Right cardiac atrium (tissue), 5 donors: ENCODE results near the gene PTH1R. TPM values are rescaled to one million over a fixed set of nuclear protein-coding genes. Genes with fewer than 3 reads are reported as not detected.
"Not testable (repeated sequence)": the region's sequence is repeated elsewhere in the genome, so short reads cannot be mapped to it uniquely, and the experiment has no call there.

Experiments
- ATAC-seq, 2 donors: fragments of 200-7000 bp; cut with Tn5 transposase; one replicate each; pipeline versions ENCODE4 v1.8.0 to v1.9.1; 2020; ENCODE audit warnings: moderate library complexity in 2 of 2, mild to moderate bottlenecking in 1 of 2
- DNase-seq, 3 donors: peaks; one replicate each; pipeline ENCODE4 v3.0.0-alpha.2; 2020
- H3K27ac ChIP-seq: one replicate; pipeline ENCODE4 v1.5.1; 2013; ENCODE audit warnings: mild to moderate bottlenecking, low read length, control low read depth, moderate library complexity
- H3K27me3 ChIP-seq: one replicate; pipeline ENCODE4 v1.6.1; 2013; ENCODE audit not compliant: control insufficient read depth, insufficient read depth
- H3K4me1 ChIP-seq: one replicate; pipeline ENCODE4 v1.6.1; 2013; ENCODE audit warnings: low read length; ENCODE audit not compliant: control insufficient read depth, insufficient read depth
- H3K4me3 ChIP-seq: one replicate; pipeline ENCODE4 v1.5.1; 2013; ENCODE audit warnings: low read length, control low read depth
- H3K9me3 ChIP-seq: one replicate; pipeline ENCODE4 v1.6.1; 2013; ENCODE audit warnings: low read length; ENCODE audit not compliant: control insufficient read depth
- WGBS: extraction: QIAGEN DNeasy Blood & Tissue Kit; methylation state at CpG from one replicate; pipeline ENCODE4 v1.1.7; 2013; 5-methylcytosine and 5-hydroxymethylcytosine counted together
- intact Hi-C, 4 donors: fragments of 100-400 bp; cut with DNase I; formaldehyde crosslinking; loops; one replicate each; pipeline versions ENCODE4 v1.11.0 to v1.14.0; 2022 to 2023
- polyA plus RNA-seq: library from polyadenylated mRNA; stranded (reverse); fragments of 200-250 nt; gene quantifications from one replicate; pipeline ENCODE4 v1.2.3, GENCODE V29; 2013
- total RNA-seq, 4 donors: library from RNA; stranded (reverse); fragmentation: NEBNext Ultra II Directional; extraction: Animal tissue kit (Norgen Biotek cat#: 25700); gene quantifications; one replicate each; pipeline ENCODE4 v1.2.1, GENCODE V29; 2021
- donor health status: healthy with polysubstance abuse.
- donor health status: DM: no; HTN: yes; CAD: no.
- donor health status: DM: no; HTN: no; CAD: no.
- donor health status: DM: no; HTN: yes; CAD: no; lungs with severe emphysema.
- donor health status: DM: yes; HTN: yes; CAD: no.

The PTH1R gene
- total and polyA plus RNA-seq, 5 donors = 9.3 to 18.5 (median 12.9) TPM

DNA sequence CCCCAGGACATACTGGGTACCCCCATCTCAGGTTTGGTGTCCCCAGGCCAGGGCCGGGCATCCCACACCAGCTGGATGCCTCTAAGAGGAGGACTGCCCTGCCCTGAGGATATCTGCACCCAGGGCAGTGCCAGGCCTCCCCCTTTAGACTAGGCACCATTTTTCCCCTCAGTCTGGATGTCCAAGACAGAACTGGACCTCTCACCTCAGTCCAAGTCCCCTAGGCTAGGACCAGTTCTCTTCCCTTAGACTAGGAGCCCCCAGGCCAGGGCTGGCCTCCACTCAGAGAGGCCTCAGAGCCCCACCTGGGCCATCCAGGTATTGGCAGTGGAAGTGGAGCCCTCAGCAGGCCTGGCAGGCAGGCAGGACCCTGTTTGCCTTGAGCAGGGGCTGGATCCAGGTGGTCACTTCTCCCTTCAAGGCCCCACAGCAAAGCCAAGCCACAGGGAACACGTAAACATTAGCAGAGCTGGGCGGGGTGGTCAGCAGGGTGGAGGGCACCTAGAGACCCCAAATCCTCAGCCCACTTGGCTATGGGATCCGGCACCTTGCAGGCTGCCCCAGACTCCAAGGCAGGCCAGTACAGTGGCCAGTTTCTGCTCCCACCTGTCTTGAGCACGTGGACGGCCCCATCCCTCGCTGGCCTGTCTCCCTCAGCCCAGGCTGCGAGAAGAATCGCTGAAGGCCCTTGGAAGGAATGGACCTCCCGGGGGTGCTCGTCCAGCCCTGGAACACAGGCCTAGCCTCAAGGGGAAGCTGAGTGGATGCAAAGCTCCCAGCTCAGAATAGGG lies 28.3 kb downstream of the PTH1R start:
- intact Hi-C loops = loop anchor here in 1 of 4 donors (5.0 kb wide), 1 partner anchor 204 kb away; the partner anchor contains the start of gene TMIE
- ATAC-seq (no peak), DNase-seq (peak in 2 of 3 donors; percentile 46 to 53)
- Histone ChIP-seq H3K27ac (no peak overlapping the region), H3K4me3 (no peak overlapping the region), H3K4me1 (peaks cover 4% of the 10 kb centered on the region), H3K9me3 (no peaks in the 10 kb centered on the region), H3K27me3 (no peaks in the 10 kb centered on the region)
- WGBS = 78% methylated on average over 11 of the region's 11 CpGs

- Histone ChIP-seq H3K9me3 (no peaks in the 10 kb centered on the region), H3K4me3 (no peak overlapping the region), H3K27me3 (no peaks in the 10 kb centered on the region), H3K27ac (no peak overlapping the region), H3K4me1 (peaks cover 4% of the 10 kb centered on the region)
- ATAC-seq (no peak), DNase-seq (peak in 1 of 3 donors; percentile 44)
- 71% methylated on average over 4 of the region's 4 CpGs for WGBS
- intact Hi-C loops = loop anchor here in 1 of 4 donors (5.0 kb wide), 1 partner anchor 204 kb away; the partner anchor contains the start of gene TMIE
Observed at GRCh38 chr3:46906471-46907058, 29.0 kb downstream of the PTH1R start.

GRCh38 chr3:46907271-46907670 lies 29.8 kb downstream of the PTH1R start:
- WGBS = 83% methylated on average over 12 of the region's 12 CpGs
- DNase-seq = peak in 2 of 3 donors; percentile 43 to 46
- H3K27me3 ChIP-seq = no peaks in the 10 kb centered on the region
- no peak overlapping the region for H3K27ac ChIP-seq
- no peaks in the 10 kb centered on the region for H3K9me3 ChIP-seq
- intact Hi-C loops = loop anchor here in 1 of 4 donors (5.0 kb wide), 1 partner anchor 205 kb away; the partner anchor contains the start of gene TMIE
- peaks cover 4% of the 10 kb centered on the region for H3K4me1 ChIP-seq
- H3K4me3 ChIP-seq = no peak overlapping the region
- no peak for ATAC-seq

DNA sequence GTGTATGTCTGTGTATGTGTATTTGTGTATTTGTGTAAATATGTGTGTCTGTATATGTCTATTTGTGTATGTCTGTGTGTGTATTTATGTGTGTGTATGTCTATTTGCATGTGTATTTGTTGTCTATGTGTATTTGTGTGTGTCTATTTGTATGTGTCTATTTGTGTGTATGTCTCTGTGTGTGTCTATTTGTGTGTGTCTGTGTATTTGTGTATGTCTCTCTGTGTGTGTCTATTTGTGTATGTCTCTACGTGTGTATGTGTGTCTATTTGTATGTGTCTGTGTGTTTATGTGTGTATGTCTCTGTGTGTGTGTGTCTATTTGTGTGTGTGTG lies 30.4 kb downstream of the PTH1R start:
- H3K4me3 ChIP-seq = no peak overlapping the region
- no peak for ATAC-seq
- no peaks in the 10 kb centered on the region for H3K27me3 ChIP-seq
- H3K4me1 ChIP-seq = peaks cover 4% of the 10 kb centered on the region
- H3K27ac ChIP-seq = no peak overlapping the region
- H3K9me3 ChIP-seq = no peaks in the 10 kb centered on the region
- 40% methylated on average over 1 of the region's 1 CpG for WGBS
- no peak for DNase-seq
- intact Hi-C loops = loop anchor here in 2 of 4 donors (2.0 to 5.0 kb wide), 2 partner anchors 203 to 206 kb away; partner anchors contain the start of gene TMIE (in 1 of the 2)

- H3K4me3 ChIP-seq = no peak overlapping the region
- DNase-seq (peak; percentile 53 to 91 (median 89)), ATAC-seq (peak; percentile 37 to 68)
- H3K9me3 ChIP-seq = no peaks in the 10 kb centered on the region
- H3K27me3 ChIP-seq = no peaks in the 10 kb centered on the region
- WGBS = 42% methylated on average over 24 of the region's 24 CpGs
- H3K27ac ChIP-seq = no peak overlapping the region
- peaks cover 5% of the 10 kb centered on the region for H3K4me1 ChIP-seq
- intact Hi-C loops = loop anchor here in 2 of 4 donors (2.0 to 5.0 kb wide), 2 partner anchors 204 to 206 kb away; partner anchors contain the start of gene TMIE (in 1 of the 2)
Observed at GRCh38 chr3:46908294-46908985, 30.9 kb downstream of the PTH1R start.

GRCh38 chr3:46908986-46909534 lies 31.5 kb downstream of the PTH1R start:
- Histone ChIP-seq H3K4me1 (peaks cover 9% of the 10 kb centered on the region), H3K27me3 (no peaks in the 10 kb centered on the region), H3K9me3 (no peaks in the 10 kb centered on the region), H3K27ac (no peak overlapping the region), H3K4me3 (no peak overlapping the region)
- peak; percentile 5 for ATAC-seq
- DNase-seq = peak in 2 of 3 donors; percentile 74 to 78
- intact Hi-C loops = loop anchor here in 2 of 4 donors (2.0 to 5.0 kb wide), 2 partner anchors 204 to 207 kb away; partner anchors contain the start of gene TMIE (in 1 of the 2)
- 39% methylated on average over 8 of the region's 8 CpGs for whole genome bisulfite sequencing

- ATAC-seq (peak; percentile 72 to 79), DNase-seq (peak; percentile 88 to 94 (median 93))
- no peaks in the 10 kb centered on the region for H3K27me3 ChIP-seq
- H3K27ac ChIP-seq = no peak overlapping the region
- WGBS = 18% methylated on average over 18 of the region's 18 CpGs
- no peak overlapping the region for H3K4me3 ChIP-seq
- peaks cover 9% of the 10 kb centered on the region for H3K4me1 ChIP-seq
- H3K9me3 ChIP-seq = no peaks in the 10 kb centered on the region
- intact Hi-C loops = loop anchor here in 2 of 4 donors (2.0 to 5.0 kb wide), 2 partner anchors 205 to 207 kb away; partner anchors contain the start of gene TMIE (in 1 of the 2)
Observed at GRCh38 chr3:46909535-46910161, 32.1 kb downstream of the PTH1R start.

DNA sequence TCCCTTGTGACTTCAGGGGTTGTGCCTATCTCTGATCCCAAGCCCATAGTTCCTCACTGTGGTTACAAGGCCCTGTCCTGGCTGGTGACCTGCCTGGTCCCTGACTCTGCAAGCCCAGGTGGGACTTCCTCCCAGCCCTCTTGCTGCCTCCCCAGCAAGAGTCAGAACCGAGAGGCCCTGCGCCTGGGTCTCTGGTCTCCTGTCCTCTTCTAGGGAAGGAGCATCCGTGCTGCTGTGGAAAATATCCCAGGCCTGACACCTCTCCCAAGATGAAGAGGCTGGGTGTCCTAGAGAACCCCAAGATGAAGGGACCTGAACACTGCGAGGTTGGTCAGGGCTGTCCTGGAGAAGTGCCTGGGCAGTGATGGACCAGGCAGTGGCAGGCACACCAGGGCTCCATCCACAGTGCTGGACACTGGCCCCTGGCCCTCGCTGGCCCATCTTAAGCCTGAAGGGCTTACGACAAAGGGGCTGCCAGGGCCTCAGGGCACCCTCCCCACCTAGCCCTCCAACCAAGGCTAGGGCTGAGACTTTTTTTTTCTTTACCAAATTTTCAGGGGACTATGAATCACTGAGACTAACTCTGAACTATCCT lies 32.7 kb downstream of the PTH1R start:
- Histone ChIP-seq H3K27ac (no peak overlapping the region), H3K4me3 (no peak overlapping the region), H3K9me3 (no peaks in the 10 kb centered on the region), H3K4me1 (peaks cover 9% of the 10 kb centered on the region), H3K27me3 (no peaks in the 10 kb centered on the region)
- intact Hi-C loops = no loop called here
- peak in 1 of 2 donors; percentile 0 for ATAC-seq
- peak in 2 of 3 donors; percentile 18 to 48 for DNase-seq
- WGBS = 77% methylated on average over 6 of the region's 6 CpGs

DNA sequence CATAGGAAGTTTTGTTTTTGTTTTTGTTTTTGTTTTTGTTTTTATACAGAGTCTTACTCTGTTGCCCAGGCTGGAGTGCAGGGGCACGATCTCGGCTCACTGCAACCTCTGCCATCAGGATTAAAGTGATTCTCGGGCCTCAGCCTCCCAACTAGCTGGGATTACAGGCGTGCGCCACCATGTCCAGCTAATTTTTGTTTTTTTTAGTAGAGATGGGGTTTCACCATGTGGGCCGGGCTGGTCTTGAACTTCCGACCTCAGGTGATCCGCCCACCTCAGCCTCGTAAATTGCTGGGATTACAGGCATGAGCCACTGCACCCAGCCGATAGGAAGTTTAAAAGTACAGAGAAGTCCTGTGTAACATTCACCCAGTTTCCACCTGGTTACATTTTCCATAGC lies 33.4 kb downstream of the PTH1R start:
- H3K9me3 ChIP-seq, H3K27ac ChIP-seq, H3K27me3 ChIP-seq, H3K4me3 ChIP-seq, H3K4me1 ChIP-seq, ATAC-seq, intact Hi-C loops: not testable (repeated sequence)
- 90% methylated on average over 10 of the region's 10 CpGs for WGBS
- peak in 2 of 3 donors; percentile 19 to 20 for DNase-seq

GRCh38 chr3:46912986-46913385 lies 35.5 kb downstream of the PTH1R start:
- Histone ChIP-seq H3K4me3 (no peak overlapping the region), H3K9me3 (no peaks in the 10 kb centered on the region), H3K4me1 (peaks cover 9% of the 10 kb centered on the region), H3K27ac (no peak overlapping the region), H3K27me3 (no peaks in the 10 kb centered on the region)
- WGBS = 96% methylated on average over 3 of the region's 3 CpGs
- DNase-seq (no peak), ATAC-seq (no peak)
- intact Hi-C loops = no loop called here
